K562 (cell line): Measurements from ENCODE around the gene RARRES2. TPM values are rescaled to one million over a fixed set of nuclear protein-coding genes. Genes with fewer than 3 reads are reported as not detected.

Experiments
- ATAC-seq: fragments of 200-7000 bp; cut with Tn5 transposase; 3 replicates; pipeline ENCODE4 v1.9.1; 2020; ENCODE audit warnings: moderate library complexity
- BruUV-seq: library from RNA; stranded (reverse); fragments of 400-500 nt; replicated peaks from 2 replicates; lab custom pipeline; 2021; lab: Mats Ljungman, UMichigan
- CTCF ChIA-PET: fragments of 300-600 bp; formaldehyde crosslinking; extraction: SDS; loops from one replicate; lab custom pipeline; 2021; ENCODE audit warnings: low intra/inter-chr PET ratio; lab: Yijun Ruan, JAX
- POLR2A ChIA-PET: fragments of 300-600, 350-650 bp; sonication (Branson Sonifier 250); formaldehyde crosslinking; extraction: SDS; loops from one replicate; lab custom pipeline; 2021; ENCODE audit warnings: antibody characterized with exemption, inconsistent platforms; lab: Yijun Ruan, JAX
- DNase-seq, 4 experiments: peaks; one replicate each; pipeline versions ENCODE4 v3.0.0 to v3.0.0-alpha.2; 2011 to 2018; ENCODE audit warnings: low spot score in 3 of 4, mixed read lengths in 3 of 4; ENCODE audit errors: extremely low read depth in 1 of 4
- FAIRE-seq: peaks from 2 replicates; lab custom pipeline; 2011; peaks lifted over from hg19 to GRCh38; lab: Jason Lieb, UNC
- H2AFZ ChIP-seq: 2 replicates; pipeline ENCODE4 v1.6.0; 2011; ENCODE audit warnings: low read depth, low read length, control low read depth, inconsistent platforms
- H3K27ac ChIP-seq: fragments of 200-600 bp; 3 replicates; pipeline ENCODE4 v1.8.0; 2011; ENCODE audit warnings: low read depth, mild to moderate bottlenecking, control low read depth, inconsistent platforms, low read length, moderate library complexity, mixed read lengths; ENCODE audit errors: extremely low read depth
- H3K27me3 ChIP-seq, 2 experiments: fragments of 300-600 bp in 1 of 2; 2 replicates in 1 of 2; 3 replicates in 1 of 2; pipeline versions ENCODE4 v1.6.0 to v1.8.0; 2011; ENCODE audit warnings: inconsistent platforms in 2 of 2, low read length in 2 of 2, mild to moderate bottlenecking in 1 of 2, mixed read lengths in 1 of 2, moderate library complexity in 1 of 2; ENCODE audit not compliant: control insufficient read depth in 2 of 2, insufficient read depth in 2 of 2
- H3K36me3 ChIP-seq: fragments of 300-600 bp; 3 replicates; pipeline ENCODE4 v1.8.0; 2011; ENCODE audit warnings: mild to moderate bottlenecking, low read length, inconsistent platforms; ENCODE audit not compliant: control insufficient read depth, insufficient read depth
- H3K4me1 ChIP-seq, 2 experiments: fragments of 200-600 bp in 1 of 2; replicated peaks in 1 of 2; 2 replicates in 1 of 2; 3 replicates in 1 of 2; pipeline versions ENCODE4 v1.5.1 to v1.8.0; 2011; ENCODE audit warnings: inconsistent platforms in 2 of 2, low read length in 2 of 2, mild to moderate bottlenecking in 1 of 2, mixed read lengths in 1 of 2, moderate library complexity in 1 of 2; ENCODE audit not compliant: control insufficient read depth in 2 of 2, insufficient read depth in 2 of 2
- H3K4me2 ChIP-seq: 2 replicates; pipeline ENCODE4 v1.6.1; 2011; ENCODE audit warnings: low read length, control low read depth, inconsistent platforms, mixed read lengths; ENCODE audit not compliant: insufficient read depth
- H3K4me3 ChIP-seq: fragments of 200-600 bp; sonication (generic), shearing (Covaris generic); 2 replicates; pipeline ENCODE4 v1.5.1; 2016; ENCODE audit warnings: control low read depth, inconsistent platforms
- H3K79me2 ChIP-seq: fragments of 200-600 bp; 3 replicates; pipeline ENCODE4 v1.8.0; 2011; ENCODE audit warnings: low read length, inconsistent platforms; ENCODE audit not compliant: control insufficient read depth, insufficient read depth
- H3K9ac ChIP-seq, 2 experiments: 2 replicates each; pipeline versions ENCODE4 v1.6.0 to v1.6.1; 2011; ENCODE audit warnings: low read depth in 2 of 2, low read length in 2 of 2, control low read depth in 1 of 2, inconsistent platforms in 1 of 2, mild to moderate bottlenecking in 1 of 2, mixed read lengths in 1 of 2; ENCODE audit not compliant: insufficient read depth in 1 of 2
- H3K9me1 ChIP-seq: one replicate; pipeline ENCODE4 v1.6.0; 2011; ENCODE audit warnings: inconsistent platforms, mild to moderate bottlenecking, low read length, moderate library complexity; ENCODE audit not compliant: control insufficient read depth, insufficient read depth
- H3K9me3 ChIP-seq: replicated peaks from 2 replicates; pipeline ENCODE4 v1.5.1; 2011; ENCODE audit warnings: low read depth, low read length, inconsistent platforms; ENCODE audit not compliant: control insufficient read depth, insufficient read depth
- H4K20me1 ChIP-seq: replicated peaks from 2 replicates; pipeline ENCODE4 v1.6.1; 2011; ENCODE audit warnings: low read length, inconsistent platforms, mixed read lengths; ENCODE audit not compliant: control insufficient read depth, insufficient read depth
- BRCA1 ChIP-seq, 2 experiments: fragments of 450-650 bp in 1 of 2; sonication (generic) in 1 of 2; formaldehyde crosslinking in 1 of 2; IDR thresholded peaks; 2 replicates each; pipeline versions ENCODE4 v1.5.0 to v1.6.1; 2017 to 2020; ENCODE audit warnings: mild to moderate bottlenecking in 1 of 2, missing genetic modification reagents in 1 of 2
- CTCF ChIP-seq, 3 experiments: IDR thresholded peaks in 2 of 3; conservative IDR thresholded peaks in 1 of 3; 2 replicates each; pipeline ENCODE4 v1.5.1; 2011 to 2012; ENCODE audit warnings: low read length in 3 of 3, mild to moderate bottlenecking in 3 of 3, control low read depth in 2 of 3, improper control_type of control experiment in 1 of 3, inconsistent platforms in 1 of 3, low read depth in 1 of 3, mixed read lengths in 1 of 3, moderate library complexity in 1 of 3; ENCODE audit not compliant: insufficient read depth in 2 of 3
- ELF4 ChIP-seq: fragments of 450-650 bp; formaldehyde crosslinking; IDR thresholded peaks from 2 replicates; pipeline ENCODE4 v1.4.0; 2022; ENCODE audit warnings: missing genetic modification characterization
- ELK1 ChIP-seq: sonication (generic); formaldehyde crosslinking; IDR thresholded peaks from 2 replicates; pipeline ENCODE4 v1.8.1; 2022; ENCODE audit warnings: missing genetic modification reagents
- EZH2 ChIP-seq: IDR thresholded peaks from 2 replicates; pipeline ENCODE4 v1.6.1; 2012; ENCODE audit warnings: low read depth, mild to moderate bottlenecking, inconsistent platforms, low read length, borderline replicate concordance
- PCBP2 ChIP-seq: fragments of 200-400 bp; formaldehyde crosslinking; IDR thresholded peaks from 2 replicates; pipeline ENCODE4 v1.6.1; 2018; ENCODE audit warnings: low read length, low read depth, mild to moderate bottlenecking, moderate library complexity; ENCODE audit not compliant: poor library complexity, severe bottlenecking
- POLR2G ChIP-seq: fragments of 200-400 bp; formaldehyde crosslinking; IDR thresholded peaks from 2 replicates; pipeline ENCODE4 v1.6.1; 2017; ENCODE audit warnings: low read depth, mild to moderate bottlenecking, antibody characterized with exemption, low read length, moderate library complexity
- RAD21 ChIP-seq, 2 experiments: fragments of 250-450 bp in 1 of 2; fragments of 450-650 bp in 1 of 2; sonication (Bioruptor Pico) in 1 of 2; formaldehyde crosslinking in 1 of 2; IDR thresholded peaks in 1 of 2; conservative IDR thresholded peaks in 1 of 2; 2 replicates each; pipeline versions ENCODE4 v1.4.0 to v1.8.0; 2020 to 2022; ENCODE audit warnings: mild to moderate bottlenecking in 2 of 2, moderate library complexity in 1 of 2
- STAG1 ChIP-seq: sonication (generic); formaldehyde crosslinking; IDR thresholded peaks from 2 replicates; pipeline ENCODE4 v1.5.0; 2020; ENCODE audit warnings: missing genetic modification reagents, borderline replicate concordance
- ZBTB33 ChIP-seq: sonication (generic); formaldehyde crosslinking; IDR thresholded peaks from 2 replicates; pipeline ENCODE4 v1.8.1; 2023; ENCODE audit warnings: mild to moderate bottlenecking, missing genetic modification reagents
- ZC3H4 ChIP-seq: sonication (generic); formaldehyde crosslinking; IDR thresholded peaks from 2 replicates; pipeline ENCODE4 v1.9.0; 2021; ENCODE audit warnings: missing genetic modification reagents, borderline replicate concordance
- ZNF212 ChIP-seq: fragments of 450-650 bp; formaldehyde crosslinking; IDR thresholded peaks from 2 replicates; pipeline ENCODE4 v1.4.0; 2020; ENCODE audit warnings: mild to moderate bottlenecking
- ZNF311 ChIP-seq: fragments of 250-450 bp; sonication (Bioruptor Pico); IDR thresholded peaks from 2 replicates; pipeline ENCODE4 v1.4.0; 2020; ENCODE audit warnings: mild to moderate bottlenecking, moderate library complexity
- ZNF551 ChIP-seq: fragments of 250-450 bp; sonication (Bioruptor Pico); IDR thresholded peaks from 2 replicates; pipeline ENCODE4 v1.5.0; 2021; ENCODE audit warnings: mild to moderate bottlenecking, moderate library complexity
- ZNF644 ChIP-seq: fragments of 200-800 bp; sonication (Bioruptor generic); IDR thresholded peaks from 2 replicates; pipeline ENCODE4 v1.6.1; 2016; ENCODE audit warnings: low read depth, missing genetic modification characterization, missing compliant biosample characterization
- WGBS: fragments of 100-300 bp; shearing (Covaris generic); methylation state at CpG from one replicate; pipeline ENCODE4 v1.1.6; 2016; ENCODE audit warnings: low coverage, mixed read lengths; ENCODE audit not compliant: insufficient coverage; ENCODE audit errors: missing lambda C conversion rate; 5-methylcytosine and 5-hydroxymethylcytosine counted together
- in situ Hi-C: fragments of 300-500 bp; cut with MboI; formaldehyde crosslinking; loops from 4 replicates; pipeline ENCODE4 v1.15.0; 2018; ENCODE audit warnings: inconsistent platforms, mixed read lengths
- intact Hi-C: fragments of 100-400 bp; cut with micrococcal nuclease; formaldehyde crosslinking; loops from 2 replicates; pipeline ENCODE4 v1.14.2; 2022
- polyA plus RNA-seq, 8 experiments: library from polyadenylated mRNA; depleted of rRNA in 4 of 8; stranded (reverse) in 5 of 8; unstranded in 3 of 8; fragments of >200 nt; fragmentation: Nextera tagmentation in 2 of 8; fragmentation: Illumina TruSeq in 1 of 8; extraction: Ambion mirVana in 2 of 8; extraction: Trizol in 1 of 8; gene quantifications; 2 replicates each; pipeline versions ENCODE4 v1.2.1 to v1.2.3, GENCODE V29; 2011 to 2014; ENCODE audit warnings: inconsistent platforms in 1 of 8, missing spikeins in 1 of 8
- total RNA-seq, 7 experiments: library from RNA; depleted of rRNA in 6 of 7; stranded (reverse); fragments of >200 nt in 6 of 7; fragmentation: Illumina TruSeq in 2 of 7; extraction: Trizol in 2 of 7; gene quantifications; 2 replicates each; pipeline versions ENCODE4 v1.2.1 to v1.2.3, GENCODE V29; 2011 to 2021; ENCODE audit warnings: low replicate concordance in 1 of 7

The RARRES2 gene
- total and polyA plus RNA-seq, 9 of the 15 experiments (the other 6 are each of a cell fraction or from before 2014, with no cell fraction given), result 0.11 to 1.7 (median 0.23) TPM; not detected in 6

- intact Hi-C loops, result no loop called here
- ATAC-seq, result peak; percentile 61
- FAIRE-seq, result no peak
- DNase-seq, result no peak
- H3K27me3 ChIP-seq, result no peaks in the 10 kb centered on the region
- no peak overlapping the region for H3K4me3 ChIP-seq
- H4K20me1 ChIP-seq, result peaks cover 8% of the 10 kb centered on the region; the same call in 1 of the 2 replicates
- peaks cover 45% of the 10 kb centered on the region; the same call in 2 of the 3 replicates for H3K36me3 ChIP-seq
- peaks cover 0 to 11% of the 10 kb centered on the region in 2 experiments; a peak in 2 of 5 replicates for H3K4me1 ChIP-seq
- peak overlapping the region in 1 of 2 experiments; percentile 66; a peak in 1 of 4 replicates for H3K9ac ChIP-seq
- no peaks in the 10 kb centered on the region for H3K9me3 ChIP-seq
- peaks cover 6% of the 10 kb centered on the region; the same call in 2 of the 3 replicates for H3K79me2 ChIP-seq
- WGBS, result 79% methylated on average over 20 of the region's 20 CpGs
- H3K9me1 ChIP-seq, result no peaks in the 10 kb centered on the region
- no peak overlapping the region for H3K27ac ChIP-seq
- BruUV-seq, result no TSS peak
- no peak overlapping the region for H2AFZ ChIP-seq
- ChIA-PET CTCF (no interaction called here), POLR2A (interaction anchor here (1.0 to 1.5 kb wide), 6 partner anchors 8 to 17 kb away, joined by 3 to 5 read pairs (median 4); a partner anchor contains a TSS)
- H3K4me2 ChIP-seq, result no peak overlapping the region
- in situ Hi-C loops, result no loop called here
- TF ChIP-seq PCBP2 (no peak), BRCA1 (IDR thresholded peaks at IDR 0.05) (no peak), BRCA1 (CRISPR knock-in tag; IDR thresholded peaks at IDR 0.05) (no peak), ZBTB33 (CRISPR knock-in tag) (peak; percentile 69), ZNF551 (CRISPR knock-in tag) (no peak), ZNF212 (CRISPR knock-in tag) (no peak), EZH2 (no peak), POLR2G (peak; percentile 27; the same call in 1 of the 2 replicates), ZC3H4 (CRISPR knock-in tag) (peak; percentile 32; the same call in 1 of the 2 replicates), STAG1 (peak; percentile 30; the same call in 1 of the 2 replicates), ZNF311 (CRISPR knock-in tag) (no peak), ZNF644 (tag) (no peak), RAD21 (CRISPR knock-in tag; conservative IDR thresholded peaks at IDR 0.05 in 1 of 2, IDR thresholded peaks at IDR 0.05 in 1 of 2) (peak in 1 of 2 experiments; percentile 32; a peak in 1 of 4 replicates), ELF4 (CRISPR knock-in tag) (no peak), ELK1 (CRISPR knock-in tag) (no peak), CTCF (IDR thresholded peaks at IDR 0.05 in 2 of 3, conservative IDR thresholded peaks at IDR 0.05 in 1 of 3; ENCODE audit: insufficient read depth in 2 of 3, low read depth in 1 of 3, low read length in 3 of 3) (peak; percentile 23 to 38 (median 24); a peak in 4 of 6 replicates)
These were observed 47.5 kb upstream of the RARRES2 start for GRCh38 chr7:150388709-150389531.
